Left kidney (tissue), 2 donors: ENCODE measurements around the gene GAD2. TPM values are rescaled to one million over a fixed set of nuclear protein-coding genes. Genes with fewer than 3 reads are reported as not detected.
A peak's percentile ranks its signal among the peaks of the same experiment; 100 is the strongest.

Experiments
- DNase-seq: peaks from one replicate; pipeline ENCODE4 v3.0.0-alpha.2; 2013
- polyA plus RNA-seq: library from polyadenylated mRNA; unstranded; fragments of 120-200 nt; gene quantifications from one replicate; pipeline ENCODE4 v1.2.1, GENCODE V29; 2013; ENCODE audit not compliant: insufficient read length

GAD2 gene
- polyA plus RNA-seq, 1 donor = 2.9 TPM

GRCh38 chr10:26220901-26221300 lies 4.3 kb downstream of the GAD2 start:
- DNase-seq = no peak

GRCh38 chr10:26221541-26221940 lies 5.0 kb downstream of the GAD2 start:
- no peak for DNase-seq

- DNase-seq = no peak
Observed at GRCh38 chr10:26222563-26222962, 6.0 kb downstream of the GAD2 start.

- no peak for DNase-seq
Observed at GRCh38 chr10:26225322-26225721, 8.7 kb downstream of the GAD2 start.

- DNase-seq = no peak
Observed at GRCh38 chr10:26227786-26228185, 11.2 kb downstream of the GAD2 start.

GRCh38 chr10:26232174-26232573 lies 15.6 kb downstream of the GAD2 start:
- no peak for DNase-seq

- DNase-seq = no peak
Observed at GRCh38 chr10:26235761-26236160, 19.2 kb downstream of the GAD2 start.

GRCh38 chr10:26238378-26238777 lies 21.8 kb downstream of the GAD2 start:
- no peak for DNase-seq

GRCh38 chr10:26242706-26243350 lies 26.3 kb downstream of the GAD2 start:
- DNase-seq = peak; percentile 34

GRCh38 chr10:26243351-26243720 lies 26.8 kb downstream of the GAD2 start:
- DNase-seq = peak; percentile 21

GRCh38 chr10:26249681-26250080 lies 33.1 kb downstream of the GAD2 start:
- DNase-seq = no peak

GRCh38 chr10:26251925-26252324 lies 35.4 kb downstream of the GAD2 start:
- DNase-seq = no peak

- DNase-seq = no peak
Observed at GRCh38 chr10:26254616-26255015, 38.0 kb downstream of the GAD2 start.

- no peak for DNase-seq
Observed at GRCh38 chr10:26259341-26259740, 42.8 kb downstream of the GAD2 start.

GRCh38 chr10:26269754-26270153 lies 53.2 kb downstream of the GAD2 start:
- DNase-seq = peak; percentile 63

GRCh38 chr10:26274391-26274790 lies 57.8 kb downstream of the GAD2 start:
- DNase-seq = no peak

GRCh38 chr10:26278295-26278694 lies 61.7 kb downstream of the GAD2 start:
- DNase-seq = no peak

GRCh38 chr10:26290236-26290635 lies 73.7 kb downstream of the GAD2 start:
- DNase-seq = no peak

GRCh38 chr10:26291721-26292480 lies 75.3 kb downstream of the GAD2 start:
- DNase-seq = no peak

- no peak for DNase-seq
Observed at GRCh38 chr10:26296360-26296759, 79.8 kb downstream of the GAD2 start.

GRCh38 chr10:26300001-26300400 lies 83.4 kb downstream of the GAD2 start:
- no peak for DNase-seq

GRCh38 chr10:26303366-26303765 lies 86.8 kb downstream of the GAD2 start:
- DNase-seq = no peak

GRCh38 chr10:26310361-26310760 lies 93.8 kb downstream of the GAD2 start:
- no peak for DNase-seq

- no peak for DNase-seq
Observed at GRCh38 chr10:26311383-26311940, 94.9 kb downstream of the GAD2 start.
